Mesendoderm (in vitro differentiated cells): Measurements from ENCODE around the gene CDK2AP2.

Source experiments
- DNase-seq: peaks from one replicate; pipeline ENCODE4 v3.0.0; 2013
- H2AK5ac ChIP-seq: 2 replicates; pipeline ENCODE4 v1.6.1; 2013; ENCODE audit warnings: low read length, inconsistent platforms
- H2BK120ac ChIP-seq: 2 replicates; pipeline ENCODE4 v1.6.1; 2013; ENCODE audit warnings: low read depth, mild to moderate bottlenecking, low read length, moderate library complexity, mixed read lengths
- H2BK15ac ChIP-seq: replicated peaks from 2 replicates; pipeline ENCODE4 v1.6.1; 2013; ENCODE audit warnings: low read depth, mild to moderate bottlenecking, moderate library complexity
- H2BK5ac ChIP-seq: 2 replicates; pipeline ENCODE4 v1.6.1; 2013; ENCODE audit warnings: low read length, inconsistent platforms
- H3K18ac ChIP-seq: 2 replicates; pipeline ENCODE4 v1.6.1; 2013; ENCODE audit warnings: mild to moderate bottlenecking, low read length, mixed read lengths
- H3K23ac ChIP-seq: one replicate; pipeline ENCODE4 v1.6.1; 2013; ENCODE audit warnings: low read length
- H3K27ac ChIP-seq: 2 replicates; pipeline ENCODE4 v1.5.1; 2013; ENCODE audit warnings: low read depth, mild to moderate bottlenecking, inconsistent platforms, low read length, moderate library complexity
- H3K27me3 ChIP-seq: 2 replicates; pipeline ENCODE4 v1.6.1; 2013; ENCODE audit warnings: low read length, control low read depth, mild to moderate bottlenecking, inconsistent platforms; ENCODE audit not compliant: insufficient read depth, poor library complexity
- H3K36me3 ChIP-seq: 2 replicates; pipeline ENCODE4 v1.6.1; 2013; ENCODE audit warnings: low read length, inconsistent platforms; ENCODE audit not compliant: control insufficient read depth, insufficient read depth
- H3K4ac ChIP-seq: one replicate; pipeline ENCODE4 v1.6.1; 2013; ENCODE audit warnings: low read depth, mild to moderate bottlenecking, low read length, moderate library complexity
- H3K4me1 ChIP-seq: 2 replicates; pipeline ENCODE4 v1.6.1; 2013; ENCODE audit warnings: low read depth, low read length, inconsistent platforms; ENCODE audit not compliant: control insufficient read depth
- H3K4me2 ChIP-seq: 2 replicates; pipeline ENCODE4 v1.6.1; 2013; ENCODE audit warnings: low read length
- H3K4me3 ChIP-seq: 2 replicates; pipeline ENCODE4 v1.5.1; 2013; ENCODE audit warnings: mild to moderate bottlenecking, low read length
- H3K56ac ChIP-seq: one replicate; pipeline ENCODE4 v1.6.1; 2013; ENCODE audit warnings: low read length
- H3K79me1 ChIP-seq: 2 replicates; pipeline ENCODE4 v1.6.1; 2013; ENCODE audit warnings: low read length, inconsistent platforms
- H3K79me2 ChIP-seq: 2 replicates; pipeline ENCODE4 v1.6.1; 2013; ENCODE audit warnings: mild to moderate bottlenecking, low read length; ENCODE audit not compliant: control insufficient read depth, insufficient read depth
- H3K9ac ChIP-seq: 2 replicates; pipeline ENCODE4 v1.6.1; 2013; ENCODE audit warnings: low read length, inconsistent platforms
- H4K5ac ChIP-seq: one replicate; pipeline ENCODE4 v1.6.1; 2013; ENCODE audit warnings: low read length
- H4K8ac ChIP-seq: one replicate; pipeline ENCODE4 v1.6.1; 2013; ENCODE audit warnings: low read depth, mild to moderate bottlenecking, control low read depth, low read length, moderate library complexity
- WGBS: extraction: QIAGEN DNeasy Blood & Tissue Kit; methylation state at CpG from one replicate; pipeline ENCODE4 v1.1.7; 2013; ENCODE audit warnings: low lambda C conversion rate, missing lambda C conversion rate; ENCODE audit not compliant: insufficient coverage; ENCODE audit errors: extremely low coverage; 5-methylcytosine and 5-hydroxymethylcytosine counted together

The CDK2AP2 gene

GRCh38 chr11:67530282-67530592, 22.3 kb upstream of the CDK2AP2 start:
- Histone ChIP-seq H3K79me1 (no peaks in the 10 kb centered on the region), H4K5ac (no peak overlapping the region), H3K27ac (no peak overlapping the region), H3K4me2 (no peak overlapping the region), H3K27me3 (no peaks in the 10 kb centered on the region), H2BK5ac (no peak overlapping the region), H3K9ac (no peak overlapping the region), H2AK5ac (no peak overlapping the region), H3K56ac (no peak overlapping the region), H3K79me2 (no peaks in the 10 kb centered on the region), H3K4me1 (no peaks in the 10 kb centered on the region), H2BK120ac (no peak overlapping the region), H3K4ac (no peak overlapping the region), H3K36me3 (no peaks in the 10 kb centered on the region), H3K18ac (no peak overlapping the region), H3K4me3 (no peak overlapping the region), H3K23ac (no peak overlapping the region), H4K8ac (no peak overlapping the region), H2BK15ac (no peak overlapping the region)
- DNase-seq = no peak
- WGBS = no CpG with 5 or more reads among the region's 5 CpGs

GRCh38 chr11:67528376-67528775, 20.4 kb upstream of the CDK2AP2 start:
- Histone ChIP-seq H3K4me1 (no peaks in the 10 kb centered on the region), H3K4me2 (no peak overlapping the region), H3K4ac (no peak overlapping the region), H3K18ac (no peak overlapping the region), H2BK120ac (no peak overlapping the region), H3K27me3 (no peaks in the 10 kb centered on the region), H3K79me2 (no peaks in the 10 kb centered on the region), H4K8ac (no peak overlapping the region), H3K79me1 (no peaks in the 10 kb centered on the region), H2AK5ac (no peak overlapping the region), H2BK15ac (no peak overlapping the region), H3K36me3 (no peaks in the 10 kb centered on the region), H3K9ac (no peak overlapping the region), H2BK5ac (no peak overlapping the region), H3K4me3 (no peak overlapping the region), H3K56ac (no peak overlapping the region), H4K5ac (no peak overlapping the region), H3K23ac (no peak overlapping the region), H3K27ac (no peak overlapping the region)
- DNase-seq = no peak
- no CpG with 5 or more reads among the region's 4 CpGs for WGBS

GRCh38 chr11:67525275-67525976, 17.5 kb upstream of the CDK2AP2 start:
- no peak overlapping the region for H3K9ac ChIP-seq
- H3K36me3 ChIP-seq = no peaks in the 10 kb centered on the region
- no peaks in the 10 kb centered on the region for H3K79me1 ChIP-seq
- H3K18ac ChIP-seq = no peak overlapping the region
- no peak overlapping the region for H2AK5ac ChIP-seq
- H4K8ac ChIP-seq = no peak overlapping the region
- H3K27me3 ChIP-seq = no peaks in the 10 kb centered on the region
- no peak overlapping the region for H2BK15ac ChIP-seq
- no peak overlapping the region for H4K5ac ChIP-seq
- H2BK120ac ChIP-seq = no peak overlapping the region
- H3K4me1 ChIP-seq = no peaks in the 10 kb centered on the region
- no peak overlapping the region for H3K27ac ChIP-seq
- DNase-seq = no peak
- no peaks in the 10 kb centered on the region for H3K79me2 ChIP-seq
- no CpG with 5 or more reads among the region's 5 CpGs for WGBS
- no peak overlapping the region for H3K4me3 ChIP-seq
- no peak overlapping the region for H3K4me2 ChIP-seq
- no peak overlapping the region for H3K4ac ChIP-seq
- no peak overlapping the region for H3K23ac ChIP-seq
- no peak overlapping the region for H3K56ac ChIP-seq
- H2BK5ac ChIP-seq = no peak overlapping the region

- Histone ChIP-seq H3K4me3 (no peak overlapping the region), H2BK5ac (no peak overlapping the region), H2BK15ac (no peak overlapping the region), H3K4ac (no peak overlapping the region), H3K27me3 (no peaks in the 10 kb centered on the region), H3K56ac (no peak overlapping the region), H4K8ac (no peak overlapping the region), H3K23ac (no peak overlapping the region), H2AK5ac (no peak overlapping the region), H3K79me2 (no peaks in the 10 kb centered on the region), H3K4me1 (no peaks in the 10 kb centered on the region), H3K36me3 (no peaks in the 10 kb centered on the region), H3K79me1 (no peaks in the 10 kb centered on the region), H3K27ac (no peak overlapping the region), H2BK120ac (no peak overlapping the region), H3K18ac (no peak overlapping the region), H4K5ac (no peak overlapping the region), H3K4me2 (no peak overlapping the region), H3K9ac (no peak overlapping the region)
- WGBS = no CpG with 5 or more reads among the region's 9 CpGs
- DNase-seq = no peak
Observed at GRCh38 chr11:67524480-67524808, 16.5 kb upstream of the CDK2AP2 start.

GRCh38 chr11:67523556-67524479, 15.9 kb upstream of the CDK2AP2 start:
- Histone ChIP-seq H3K4me2 (no peak overlapping the region), H2BK120ac (no peak overlapping the region), H3K36me3 (no peaks in the 10 kb centered on the region), H3K79me2 (no peaks in the 10 kb centered on the region), H3K4me3 (no peak overlapping the region), H2BK15ac (no peak overlapping the region), H3K18ac (no peak overlapping the region), H3K27ac (no peak overlapping the region), H3K27me3 (no peaks in the 10 kb centered on the region), H3K4me1 (no peaks in the 10 kb centered on the region), H2AK5ac (no peak overlapping the region), H2BK5ac (no peak overlapping the region), H3K4ac (no peak overlapping the region), H4K8ac (no peak overlapping the region), H3K79me1 (no peaks in the 10 kb centered on the region), H4K5ac (no peak overlapping the region), H3K23ac (no peak overlapping the region), H3K56ac (no peak overlapping the region), H3K9ac (no peak overlapping the region)
- WGBS = no CpG with 5 or more reads among the region's 25 CpGs
- DNase-seq = no peak
